Measurements from ENCODE around the gene WDR7.

Gene WDR7

DNA sequence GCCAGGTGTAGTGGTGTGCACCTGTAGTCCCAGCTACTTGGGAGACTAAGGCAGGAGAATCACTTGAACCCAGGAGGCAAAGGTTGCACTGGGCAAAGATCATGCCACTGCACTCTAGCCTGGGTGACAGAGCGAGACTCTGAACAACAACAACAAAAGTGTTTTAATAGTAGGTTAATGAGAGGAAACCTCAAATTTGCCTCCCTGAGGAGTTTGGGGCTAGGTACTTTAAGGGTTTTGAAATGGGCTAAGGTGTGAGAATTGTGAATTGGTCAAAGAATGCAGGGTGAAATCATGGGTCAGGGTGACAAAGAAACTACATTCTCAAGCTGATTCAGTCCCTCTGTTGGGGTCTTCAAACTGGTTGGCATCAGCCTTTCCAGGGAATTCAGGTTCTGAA, 435.0 kb downstream of the WDR7 start:
- no peak overlapping the region for H3K27ac ChIP-seq
- no peak for TF ChIP-seq CTCF (conservative IDR thresholded peaks at IDR 0.05)

Measured in VCaP (cell line).